A549 (cell line): ENCODE data around the gene GPR21. TPM values are rescaled to one million over a fixed set of nuclear protein-coding genes. Genes with fewer than 3 reads are reported as not detected.

Source experiments
- ATAC-seq, 2 experiments: fragments of 200-7000 bp in 1 of 2; fragments of >200 bp in 1 of 2; cut with Nextera tagmentation in 1 of 2; cut with Tn5 transposase in 1 of 2; 3 replicates each; pipeline versions ENCODE4 v1.8.0 to v1.9.1; 2018 to 2020; ENCODE audit warnings: mild to moderate bottlenecking in 1 of 2, moderate library complexity in 1 of 2
- CTCF ChIA-PET: fragments of 300-600 bp; sonication (Branson Sonifier 250); formaldehyde crosslinking; extraction: SDS; loops from one replicate; lab custom pipeline; 2021; ENCODE audit warnings: antibody characterized with exemption, inconsistent platforms; lab: Yijun Ruan, JAX
- POLR2A ChIA-PET: fragments of 350-600 bp; formaldehyde crosslinking; extraction: SDS; loops from one replicate; lab custom pipeline; 2021; ENCODE audit warnings: antibody characterized with exemption, inconsistent platforms; lab: Yijun Ruan, JAX
- DNase-seq, 2 experiments: peaks; one replicate each; pipeline versions ENCODE4 v3.0.0 to v3.0.0-alpha.2; 2011 to 2016; ENCODE audit warnings: low read depth in 1 of 2, low spot score in 1 of 2
- FAIRE-seq: peaks from 2 replicates; lab custom pipeline; 2011; peaks lifted over from hg19 to GRCh38; lab: Jason Lieb, UNC
- H3K27ac ChIP-seq, 2 experiments: fragments of >200 bp; sonication (Bioruptor Twin); formaldehyde crosslinking; 3 replicates each; pipeline ENCODE4 v1.5.1; 2016 to 2017
- H3K4me1 ChIP-seq: fragments of >200 bp; sonication (Bioruptor Twin); formaldehyde crosslinking; 3 replicates; pipeline ENCODE4 v1.6.1; 2016
- H3K4me2 ChIP-seq: fragments of >200 bp; sonication (Bioruptor Twin); formaldehyde crosslinking; 3 replicates; pipeline ENCODE4 v1.6.1; 2016
- H3K4me3 ChIP-seq: fragments of >200 bp; sonication (Bioruptor Twin); formaldehyde crosslinking; 3 replicates; pipeline ENCODE4 v1.5.1; 2016
- H3K9me3 ChIP-seq: fragments of >200 bp; sonication (Bioruptor Twin); formaldehyde crosslinking; 3 replicates; pipeline ENCODE4 v1.6.1; 2016
- BHLHE40 ChIP-seq: IDR thresholded peaks from 2 replicates; pipeline ENCODE4 v1.6.1; 2012; ENCODE audit warnings: low read depth, low read length, inconsistent platforms
- CBX2 ChIP-seq: fragments of 200-600 bp; sonication (generic); IDR thresholded peaks from 2 replicates; pipeline ENCODE4 v1.6.1; 2016; ENCODE audit warnings: low read depth, mild to moderate bottlenecking, borderline replicate concordance
- CBX8 ChIP-seq: fragments of 200-600 bp; sonication (generic); IDR thresholded peaks from 2 replicates; pipeline ENCODE4 v1.6.1; 2016
- CEBPB ChIP-seq, 2 experiments: fragments of >200 bp in 1 of 2; sonication (Bioruptor Twin) in 1 of 2; formaldehyde crosslinking in 1 of 2; IDR thresholded peaks; 2 replicates each; pipeline ENCODE4 v1.6.1; 2012 to 2016
- EHMT2 ChIP-seq: fragments of 200-600 bp; sonication (generic); IDR thresholded peaks from 2 replicates; pipeline ENCODE4 v1.6.1; 2016; ENCODE audit warnings: antibody characterized with exemption, low read depth, mild to moderate bottlenecking, moderate library complexity
- HDAC2 ChIP-seq: fragments of 200-600 bp; sonication (generic); IDR thresholded peaks from 2 replicates; pipeline ENCODE4 v1.6.1; 2016
- HOXB13 ChIP-seq: fragments of 250-450 bp; sonication (Bioruptor Pico); IDR thresholded peaks from 2 replicates; pipeline ENCODE4 v1.5.0; 2020; ENCODE audit warnings: low read depth, mild to moderate bottlenecking, moderate library complexity
- HOXB5 ChIP-seq: fragments of 250-450 bp; sonication (Bioruptor Pico); IDR thresholded peaks from 2 replicates; pipeline ENCODE4 v1.5.0; 2020; ENCODE audit warnings: mild to moderate bottlenecking, moderate library complexity
- JUN ChIP-seq, 2 experiments: fragments of >200 bp; sonication (Bioruptor Twin); formaldehyde crosslinking; IDR thresholded peaks; 2 replicates in 1 of 2; 3 replicates in 1 of 2; pipeline ENCODE4 v1.6.1; 2016 to 2017
- JUNB ChIP-seq: fragments of >200 bp; sonication (Bioruptor Twin); formaldehyde crosslinking; IDR thresholded peaks from 2 replicates; pipeline ENCODE4 v1.6.1; 2016
- KDM5A ChIP-seq: fragments of 200-600 bp; sonication (generic); IDR thresholded peaks from 2 replicates; pipeline ENCODE4 v1.6.1; 2016; ENCODE audit warnings: antibody characterized with exemption, mild to moderate bottlenecking
- MAFK ChIP-seq: fragments of 450-650 bp; IDR thresholded peaks from 2 replicates; pipeline ENCODE4 v1.6.1; 2014; ENCODE audit not compliant: partially characterized antibody
- NFE2L2 ChIP-seq: fragments of 150-350 bp; conservative IDR thresholded peaks from 2 replicates; pipeline ENCODE4 v1.6.1; 2014; ENCODE audit warnings: low read length
- POLR2A ChIP-seq: IDR thresholded peaks from 2 replicates; pipeline ENCODE4 v1.6.1; 2012; ENCODE audit warnings: mild to moderate bottlenecking, low read length
- RCOR1 ChIP-seq: fragments of 150-350 bp; IDR thresholded peaks from 2 replicates; pipeline ENCODE4 v1.6.1; 2014; ENCODE audit warnings: antibody characterized with exemption, low read length, low read depth
- RNF2 ChIP-seq: fragments of 200-600 bp; sonication (generic); IDR thresholded peaks from 2 replicates; pipeline ENCODE4 v1.6.1; 2016; ENCODE audit warnings: low read depth, mild to moderate bottlenecking, antibody characterized with exemption, moderate library complexity, borderline replicate concordance
- SREBF2 ChIP-seq: fragments of 450-650 bp; IDR thresholded peaks from 2 replicates; pipeline ENCODE4 v1.6.1; 2014; ENCODE audit warnings: mild to moderate bottlenecking, moderate library complexity
- TFCP2L1 ChIP-seq: fragments of 250-450 bp; sonication (Bioruptor Pico); IDR thresholded peaks from 2 replicates; pipeline ENCODE4 v1.5.0; 2021; ENCODE audit warnings: mild to moderate bottlenecking
- TP53 ChIP-seq: fragments of 250-450 bp; sonication (Bioruptor Pico); IDR thresholded peaks from 2 replicates; pipeline ENCODE4 v1.5.0; 2021; ENCODE audit warnings: mild to moderate bottlenecking, moderate library complexity
- ZC3H11A ChIP-seq: fragments of 450-650 bp; IDR thresholded peaks from 2 replicates; pipeline ENCODE4 v1.6.1; 2014; ENCODE audit warnings: antibody characterized with exemption, mild to moderate bottlenecking
- ZFP36 ChIP-seq: fragments of 450-650 bp; IDR thresholded peaks from 2 replicates; pipeline ENCODE4 v1.6.1; 2014; ENCODE audit warnings: borderline replicate concordance; ENCODE audit not compliant: partially characterized antibody
- ZSCAN20 ChIP-seq: fragments of 250-450 bp; sonication (Bioruptor Pico); IDR thresholded peaks from 2 replicates; pipeline ENCODE4 v1.8.0; 2022; ENCODE audit warnings: mild to moderate bottlenecking, moderate library complexity
- WGBS: methylation state at CpG from one replicate; pipeline ENCODE4 v1.1.6; 2017; ENCODE audit errors: missing lambda C conversion rate; 5-methylcytosine and 5-hydroxymethylcytosine counted together
- polyA plus RNA-seq, 4 experiments: library from polyadenylated mRNA; depleted of rRNA in 3 of 4; stranded (reverse); fragments of >200 nt; fragmentation: RNase III in 1 of 4; extraction: RNeasy Plus Mini Kit Qiagen cat#74134 plus additional on column Dnase treatment in 1 of 4; gene quantifications; 2 replicates in 3 of 4; 3 replicates in 1 of 4; pipeline ENCODE4 v1.2.3, GENCODE V29; 2011 to 2017
- TF ChIP-seq, protein P1 (sequence below): fragments of 450-650 bp; IDR thresholded peaks from 2 replicates; pipeline ENCODE4 v1.6.1; 2014; ENCODE audit warnings: antibody characterized with exemption
- TF ChIP-seq, protein P2 (sequence below): fragments of 250-450 bp; sonication (Bioruptor Pico); IDR thresholded peaks from 2 replicates; pipeline ENCODE4 v1.5.0; 2020; ENCODE audit warnings: low read depth, mild to moderate bottlenecking, moderate library complexity
- TF ChIP-seq, protein P3 (sequence below): IDR thresholded peaks from 2 replicates; pipeline ENCODE4 v1.6.1; 2012
- TF ChIP-seq, protein P4 (sequence below): fragments of >200 bp; sonication (Bioruptor Twin); formaldehyde crosslinking; IDR thresholded peaks from 2 replicates; pipeline ENCODE4 v1.6.1; 2016

The GPR21 gene
- polyA plus RNA-seq, 2 of the 4 experiments (the other 2 are of a cell fraction), result 0.13 TPM; not detected in 1

DNA sequence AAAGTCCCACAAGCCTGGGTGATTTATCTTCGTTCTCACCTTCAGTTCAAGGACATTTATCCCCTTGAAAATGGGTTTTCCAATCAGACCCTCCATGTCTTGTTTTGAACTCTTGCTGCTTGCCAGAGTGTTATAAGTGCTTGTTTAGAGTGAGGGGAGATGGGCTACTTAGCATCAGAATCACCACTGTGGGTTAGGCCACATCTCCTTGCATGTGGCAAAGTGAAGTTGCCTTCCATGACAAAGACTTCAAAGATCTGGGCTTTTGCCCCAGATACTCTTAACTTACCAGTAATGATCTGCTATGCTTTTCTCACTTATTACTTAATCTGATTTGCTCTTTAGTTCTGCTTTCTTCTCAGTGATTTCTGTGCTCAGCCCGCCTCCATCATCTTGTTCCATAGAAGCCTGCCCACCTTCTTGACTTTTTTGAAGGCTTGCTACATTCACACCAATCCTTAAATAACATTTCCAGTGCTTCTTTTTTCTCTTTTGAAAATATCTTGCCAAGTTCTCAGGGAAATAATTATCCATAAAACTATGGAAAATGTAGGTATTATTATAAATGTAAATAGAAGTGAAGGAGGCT lies 39.0 kb downstream of the GPR21 start:
- CTCF ChIA-PET, result interaction anchor here (0.6 to 6.8 kb wide), 3 partner anchors 9 to 278 kb away, joined by 3 to 47 read pairs (median 5); no protein-coding TSS in a partner anchor

DNA sequence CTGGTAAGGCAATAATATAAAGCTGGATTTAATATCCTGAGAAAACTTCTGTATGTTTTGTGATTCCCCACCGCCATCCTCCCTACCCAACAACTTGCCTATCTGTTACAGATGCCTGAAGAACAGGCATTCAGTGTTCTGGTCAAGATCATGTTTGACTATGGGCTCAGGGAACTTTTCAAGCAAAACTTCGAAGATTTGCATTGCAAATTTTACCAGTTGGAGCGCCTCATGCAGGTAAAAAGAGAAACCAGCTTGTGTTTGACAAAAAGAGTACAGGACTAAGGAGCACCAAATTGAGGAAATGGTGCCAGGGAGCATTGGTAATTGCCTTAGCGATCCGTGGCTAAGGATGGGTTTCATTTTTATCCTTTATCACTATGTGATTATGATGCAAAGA lies 40.0 kb downstream of the GPR21 start:
- no peak overlapping the region for H3K4me3 ChIP-seq
- H3K27ac ChIP-seq, result no peak overlapping the region
- ATAC-seq (no peak), FAIRE-seq (no peak), DNase-seq (no peak)
- H3K9me3 ChIP-seq, result no peaks in the 10 kb centered on the region
- 84% methylated on average over 5 of the region's 5 CpGs for WGBS
- no peak overlapping the region for H3K4me2 ChIP-seq
- no peak for TF ChIP-seq ZFP36
- no peak for TF ChIP-seq RNF2
- TF ChIP-seq BHLHE40, result no peak
- TF ChIP-seq, protein P1, sequence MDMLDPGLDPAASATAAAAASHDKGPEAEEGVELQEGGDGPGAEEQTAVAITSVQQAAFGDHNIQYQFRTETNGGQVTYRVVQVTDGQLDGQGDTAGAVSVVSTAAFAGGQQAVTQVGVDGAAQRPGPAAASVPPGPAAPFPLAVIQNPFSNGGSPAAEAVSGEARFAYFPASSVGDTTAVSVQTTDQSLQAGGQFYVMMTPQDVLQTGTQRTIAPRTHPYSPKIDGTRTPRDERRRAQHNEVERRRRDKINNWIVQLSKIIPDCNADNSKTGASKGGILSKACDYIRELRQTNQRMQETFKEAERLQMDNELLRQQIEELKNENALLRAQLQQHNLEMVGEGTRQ, result no peak
- TF ChIP-seq, protein P2, sequence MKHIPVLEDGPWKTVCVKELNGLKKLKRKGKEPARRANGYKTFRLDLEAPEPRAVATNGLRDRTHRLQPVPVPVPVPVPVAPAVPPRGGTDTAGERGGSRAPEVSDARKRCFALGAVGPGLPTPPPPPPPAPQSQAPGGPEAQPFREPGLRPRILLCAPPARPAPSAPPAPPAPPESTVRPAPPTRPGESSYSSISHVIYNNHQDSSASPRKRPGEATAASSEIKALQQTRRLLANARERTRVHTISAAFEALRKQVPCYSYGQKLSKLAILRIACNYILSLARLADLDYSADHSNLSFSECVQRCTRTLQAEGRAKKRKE (CRISPR knock-in tag), result no peak
- TF ChIP-seq TFCP2L1 (CRISPR knock-in tag), result no peak
- TF ChIP-seq JUN (IDR thresholded peaks at IDR 0.05), result no peak
- TF ChIP-seq ZSCAN20 (CRISPR knock-in tag), result no peak
- TF ChIP-seq, protein P3, sequence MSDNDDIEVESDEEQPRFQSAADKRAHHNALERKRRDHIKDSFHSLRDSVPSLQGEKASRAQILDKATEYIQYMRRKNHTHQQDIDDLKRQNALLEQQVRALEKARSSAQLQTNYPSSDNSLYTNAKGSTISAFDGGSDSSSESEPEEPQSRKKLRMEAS, result no peak
- no peak for TF ChIP-seq HOXB5 (CRISPR knock-in tag)
- TF ChIP-seq ZC3H11A, result no peak
- no peak for TF ChIP-seq KDM5A
- TF ChIP-seq SREBF2, result no peak
- no peak for TF ChIP-seq CEBPB (IDR thresholded peaks at IDR 0.05)
- TF ChIP-seq MAFK, result no peak
- TF ChIP-seq, protein P4, sequence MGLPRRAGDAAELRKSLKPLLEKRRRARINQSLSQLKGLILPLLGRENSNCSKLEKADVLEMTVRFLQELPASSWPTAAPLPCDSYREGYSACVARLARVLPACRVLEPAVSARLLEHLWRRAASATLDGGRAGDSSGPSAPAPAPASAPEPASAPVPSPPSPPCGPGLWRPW, result no peak
- no peaks in the 10 kb centered on the region for H3K4me1 ChIP-seq
- ChIA-PET CTCF (interaction anchor here (0.8 to 6.8 kb wide), 4 partner anchors 8 to 277 kb away, joined by 3 to 47 read pairs (median 4); no protein-coding TSS in a partner anchor), POLR2A (no interaction called here)

More for the DNA sequence above, 39.0 kb downstream of the GPR21 start:
- no peaks in the 10 kb centered on the region for H3K9me3 ChIP-seq
- no peak overlapping the region for H3K4me3 ChIP-seq
- POLR2A ChIA-PET, result no interaction called here
- no peaks in the 10 kb centered on the region for H3K4me1 ChIP-seq
- no peak overlapping the region for H3K4me2 ChIP-seq
- TF ChIP-seq CBX8 (no peak), NFE2L2 (no peak), RCOR1 (no peak), EHMT2 (no peak), HOXB13 (CRISPR knock-in tag) (no peak), JUNB (no peak), POLR2A (no peak), HDAC2 (no peak), JUN (IDR thresholded peaks at IDR 0.05) (no peak), HOXB5 (CRISPR knock-in tag) (no peak), ZFP36 (no peak), TP53 (no peak), CBX2 (no peak)
- TF ChIP-seq, protein P1, result no peak
- no peak overlapping the region for H3K27ac ChIP-seq
- no peak for ATAC-seq
- no peak for DNase-seq
- 90% methylated on average over 2 of the region's 2 CpGs for WGBS
- FAIRE-seq, result no peak
